ENCODE data around the gene ADCK1. TPM values are rescaled to one million over a fixed set of nuclear protein-coding genes. Genes with fewer than 3 reads are reported as not detected.
"Not testable (repeated sequence)": the region's sequence is repeated elsewhere in the genome, so short reads cannot be mapped to it uniquely, and the experiment has no call there.

Gene ADCK1
- total RNA-seq, 4 donors from 2014 or later: 3.5 to 11.0 (median 5.5) TPM

DNA sequence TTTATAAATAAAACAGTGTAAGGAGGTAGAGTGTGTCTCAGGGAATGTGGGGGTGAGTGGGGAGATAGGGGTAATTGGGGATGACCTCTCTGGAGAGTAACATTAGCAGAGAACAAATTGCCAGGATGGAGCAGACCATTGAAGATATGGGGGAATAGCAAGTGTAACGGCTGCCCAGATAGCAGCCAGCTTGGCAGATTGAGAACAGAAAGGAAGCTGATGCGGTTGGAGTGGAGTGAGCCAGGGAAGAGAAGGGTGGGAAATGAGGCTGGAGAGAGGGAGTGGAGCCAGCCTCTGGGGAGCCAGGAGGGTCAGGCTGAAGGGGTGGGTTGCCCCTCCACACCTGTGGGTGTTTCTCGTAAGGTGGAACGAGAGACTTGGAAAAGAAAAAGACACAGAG is 5.6 kb upstream of the ADCK1 start:
- Histone ChIP-seq H3K27me3 (no peaks in the 10 kb centered on the region), H3K36me3 (no peaks in the 10 kb centered on the region), H3K4me3 (no peak overlapping the region), H3K4me1 (peaks cover 0 to 1% of the 10 kb centered on the region in 2 donors), H3K9me3 (no peaks in the 10 kb centered on the region), H3K27ac (no peak overlapping the region)
- DNase-seq: no peak
- in situ Hi-C loops (cut with MboI; ENCODE audit: low sequenced_read_pairs in 4 of 4): no loop called here
- no peak for ATAC-seq
- intact Hi-C loops (cut with DNase I; ENCODE audit: low total_unique reads): no loop called here
- TF ChIP-seq POLR2A (IDR thresholded peaks at IDR 0.05): no peak
- TF ChIP-seq, protein P1, sequence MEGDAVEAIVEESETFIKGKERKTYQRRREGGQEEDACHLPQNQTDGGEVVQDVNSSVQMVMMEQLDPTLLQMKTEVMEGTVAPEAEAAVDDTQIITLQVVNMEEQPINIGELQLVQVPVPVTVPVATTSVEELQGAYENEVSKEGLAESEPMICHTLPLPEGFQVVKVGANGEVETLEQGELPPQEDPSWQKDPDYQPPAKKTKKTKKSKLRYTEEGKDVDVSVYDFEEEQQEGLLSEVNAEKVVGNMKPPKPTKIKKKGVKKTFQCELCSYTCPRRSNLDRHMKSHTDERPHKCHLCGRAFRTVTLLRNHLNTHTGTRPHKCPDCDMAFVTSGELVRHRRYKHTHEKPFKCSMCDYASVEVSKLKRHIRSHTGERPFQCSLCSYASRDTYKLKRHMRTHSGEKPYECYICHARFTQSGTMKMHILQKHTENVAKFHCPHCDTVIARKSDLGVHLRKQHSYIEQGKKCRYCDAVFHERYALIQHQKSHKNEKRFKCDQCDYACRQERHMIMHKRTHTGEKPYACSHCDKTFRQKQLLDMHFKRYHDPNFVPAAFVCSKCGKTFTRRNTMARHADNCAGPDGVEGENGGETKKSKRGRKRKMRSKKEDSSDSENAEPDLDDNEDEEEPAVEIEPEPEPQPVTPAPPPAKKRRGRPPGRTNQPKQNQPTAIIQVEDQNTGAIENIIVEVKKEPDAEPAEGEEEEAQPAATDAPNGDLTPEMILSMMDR (IDR thresholded peaks at IDR 0.05 in 4 of 5, conservative IDR thresholded peaks at IDR 0.05 in 1 of 5): no peak

DNA sequence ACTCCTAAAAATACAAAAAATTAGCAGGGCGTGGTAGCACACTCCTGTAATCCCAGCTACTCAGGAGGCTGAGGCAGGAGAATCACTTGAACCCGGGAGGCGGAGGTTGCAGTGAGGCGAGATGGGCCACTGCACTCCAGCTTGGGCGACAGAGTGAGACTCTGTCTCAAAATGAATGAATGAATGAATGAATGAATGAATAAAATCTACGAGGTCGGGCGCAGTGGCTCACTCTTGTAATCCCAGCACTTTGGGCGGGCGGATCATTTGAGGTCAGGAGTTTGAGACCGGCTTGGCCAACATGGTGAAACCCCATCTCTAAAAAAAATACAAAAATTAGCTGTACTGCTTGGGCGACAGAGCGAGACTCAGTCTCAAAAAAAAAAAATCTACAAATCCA is 453 bp upstream of the ADCK1 start:
- peak overlapping the region; percentile 66 to 94 (median 89) for H3K4me3 ChIP-seq
- peaks cover 12 to 14% of the 10 kb centered on the region in 2 donors for H3K4me1 ChIP-seq
- intact Hi-C loops (cut with DNase I; ENCODE audit: low total_unique reads); in situ Hi-C loops (cut with MboI; ENCODE audit: low sequenced_read_pairs in 4 of 4); DNase-seq; H3K9me3 ChIP-seq; H3K27me3 ChIP-seq; H3K36me3 ChIP-seq; ATAC-seq: not testable (repeated sequence)
- H3K27ac ChIP-seq: peak overlapping the region; percentile 87 to 98 (median 96)

DNA sequence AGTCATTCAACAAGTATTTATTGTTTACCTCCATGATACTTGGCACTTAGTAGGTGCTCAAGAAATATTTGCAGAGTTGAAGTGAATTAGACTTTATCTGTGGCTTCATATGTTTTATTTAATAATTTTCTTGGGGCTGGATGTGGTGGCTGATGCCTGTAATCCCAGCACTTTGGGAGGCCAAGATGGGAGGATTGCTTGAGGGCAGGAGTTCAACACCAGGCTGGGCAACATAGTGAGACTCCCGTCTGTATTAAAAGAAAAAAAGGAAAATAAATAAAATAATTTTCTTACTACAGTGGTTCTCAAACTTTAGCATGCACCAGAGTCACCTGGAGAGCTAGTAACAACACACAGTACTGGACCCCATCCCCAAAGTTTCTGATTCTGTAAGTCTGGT is 905 bp downstream of the ADCK1 start:
- Histone ChIP-seq H3K27me3 (no peaks in the 10 kb centered on the region), H3K9me3 (no peaks in the 10 kb centered on the region), H3K27ac (peak overlapping the region; percentile 87 to 98 (median 96)), H3K4me1 (peaks cover 12 to 14% of the 10 kb centered on the region in 2 donors), H3K4me3 (peak overlapping the region; percentile 66 to 94 (median 89)), H3K36me3 (no peaks in the 10 kb centered on the region)
- no peak for DNase-seq
- intact Hi-C loops (cut with DNase I; ENCODE audit: low total_unique reads): loop anchor here (1.0 to 5.0 kb wide), 4 partner anchors 40 to 344 kb away; partner anchors contain the start of genes ALKBH1, SLIRP, SNW1 and SPTLC2
- in situ Hi-C loops (cut with MboI; ENCODE audit: low sequenced_read_pairs in 4 of 4): no loop called here
- no peak for TF ChIP-seq POLR2A (IDR thresholded peaks at IDR 0.05)
- TF ChIP-seq, protein P1 (IDR thresholded peaks at IDR 0.05 in 4 of 5, conservative IDR thresholded peaks at IDR 0.05 in 1 of 5): no peak
- no peak for ATAC-seq

DNA sequence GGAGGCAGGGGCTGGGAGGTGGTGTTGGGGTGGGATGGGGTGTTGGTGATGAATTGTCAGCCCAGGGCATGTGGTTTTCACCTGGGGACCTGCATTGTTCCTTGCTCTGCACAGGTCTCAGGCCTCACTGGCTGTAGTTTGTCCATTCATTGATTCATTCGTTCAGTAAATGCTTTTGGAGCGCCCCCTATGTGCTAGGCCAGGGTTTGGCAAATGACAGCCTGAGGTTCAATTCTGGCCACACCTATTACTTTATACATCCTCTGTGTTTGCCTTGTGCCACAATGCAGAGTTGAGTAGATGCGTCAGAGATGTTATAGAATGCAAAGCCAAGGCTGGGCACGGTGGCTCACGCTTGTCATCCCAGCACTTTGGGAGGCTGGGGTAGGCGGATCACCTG is 4.7 kb downstream of the ADCK1 start:
- in situ Hi-C loops (cut with MboI; ENCODE audit: low sequenced_read_pairs in 4 of 4): no loop called here
- no peak for TF ChIP-seq POLR2A (IDR thresholded peaks at IDR 0.05)
- TF ChIP-seq, protein P1 (IDR thresholded peaks at IDR 0.05 in 4 of 5, conservative IDR thresholded peaks at IDR 0.05 in 1 of 5): no peak
- no peak for ATAC-seq

DNA sequence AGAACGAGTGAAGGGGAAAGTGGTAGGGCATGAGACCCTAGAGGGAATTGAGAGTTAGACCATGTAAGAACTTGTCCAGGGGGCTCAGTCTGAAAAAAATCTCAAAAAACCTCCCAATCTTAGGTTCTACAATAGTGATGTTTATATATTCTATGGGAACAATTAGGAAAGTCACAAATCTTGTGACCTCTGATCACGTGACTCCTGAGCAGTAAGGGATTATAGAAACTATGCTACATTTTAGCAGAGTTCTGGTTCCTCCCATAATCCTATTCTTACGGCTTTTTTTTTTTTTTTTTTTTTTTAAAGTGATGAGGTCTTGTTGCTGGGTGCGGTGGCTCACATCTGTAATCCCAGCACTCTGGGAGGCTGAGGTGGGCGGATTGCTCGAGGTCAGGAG is 5.8 kb downstream of the ADCK1 start:
- no peak for TF ChIP-seq POLR2A (IDR thresholded peaks at IDR 0.05)
- TF ChIP-seq, protein P1 (IDR thresholded peaks at IDR 0.05 in 4 of 5, conservative IDR thresholded peaks at IDR 0.05 in 1 of 5): no peak
- Histone ChIP-seq H3K27me3 (no peaks in the 10 kb centered on the region), H3K9me3 (no peaks in the 10 kb centered on the region), H3K4me1 (peaks cover 8 to 9% of the 10 kb centered on the region in 2 donors), H3K36me3 (no peaks in the 10 kb centered on the region), H3K27ac (no peak overlapping the region), H3K4me3 (no peak overlapping the region)
- ATAC-seq (no peak), DNase-seq (no peak)
- in situ Hi-C loops (cut with MboI; ENCODE audit: low sequenced_read_pairs in 4 of 4) (no loop called here), intact Hi-C loops (cut with DNase I; ENCODE audit: low total_unique reads) (no loop called here)

More for the DNA sequence above, 4.7 kb downstream of the ADCK1 start:
- Histone ChIP-seq H3K4me1 (peaks cover 10 to 12% of the 10 kb centered on the region in 2 donors), H3K36me3 (no peaks in the 10 kb centered on the region), H3K27ac (no peak overlapping the region), H3K9me3 (no peaks in the 10 kb centered on the region), H3K27me3 (no peaks in the 10 kb centered on the region), H3K4me3 (no peak overlapping the region)
- DNase-seq: no peak
- intact Hi-C loops (cut with DNase I; ENCODE audit: low total_unique reads): loop anchor here (5.0 kb wide), 1 partner anchor 187 kb away; the partner anchor contains the start of gene SPTLC2
